Calu3 (cell line): ENCODE measurements around the gene CAD. TPM values are rescaled to one million over a fixed set of nuclear protein-coding genes. Genes with fewer than 3 reads are reported as not detected.

ENCODE experiments used
- BruUV-seq: library from RNA; stranded (reverse); fragments of 400-500 nt; replicated peaks from 2 replicates; lab custom pipeline; 2021; lab: Mats Ljungman, UMichigan
- CTCF ChIA-PET: fragments of 300-600 bp; sonication (Branson Sonifier 250); formaldehyde crosslinking; loops from one replicate; lab custom pipeline; 2022; ENCODE audit warnings: antibody characterized with exemption; lab: Charles Lee
- DNase-seq: peaks from one replicate; pipeline ENCODE4 v3.0.0; 2022
- H3K27ac Mint-ChIP-seq: one replicate; pipeline ENCODE4 v1.8.0; 2022; ENCODE audit warnings: mixed read lengths; ENCODE audit not compliant: unreplicated experiment
- H3K27me3 Mint-ChIP-seq: one replicate; pipeline ENCODE4 v1.8.0; 2022; ENCODE audit warnings: mixed read lengths; ENCODE audit not compliant: unreplicated experiment
- H3K36me3 Mint-ChIP-seq: one replicate; pipeline ENCODE4 v1.8.0; 2022; ENCODE audit warnings: mild to moderate bottlenecking, moderate library complexity, mixed read lengths; ENCODE audit not compliant: insufficient read depth, unreplicated experiment
- H3K4me1 Mint-ChIP-seq: one replicate; pipeline ENCODE4 v1.8.0; 2022; ENCODE audit warnings: mild to moderate bottlenecking, low read depth, mixed read lengths; ENCODE audit not compliant: unreplicated experiment
- H3K4me3 Mint-ChIP-seq: one replicate; pipeline ENCODE4 v1.8.0; 2022; ENCODE audit warnings: mild to moderate bottlenecking, low read depth, moderate library complexity, mixed read lengths; ENCODE audit not compliant: unreplicated experiment
- H3K9me3 Mint-ChIP-seq: one replicate; pipeline ENCODE4 v1.8.0; 2022; ENCODE audit warnings: low read depth, mixed read lengths; ENCODE audit not compliant: unreplicated experiment
- CTCF ChIP-seq: fragments of 200-600 bp; IDR thresholded peaks from one replicate; pipeline ENCODE4 v1.8.0; 2022; ENCODE audit warnings: antibody characterized with exemption; ENCODE audit not compliant: unreplicated experiment
- intact Hi-C: fragments of 100-400 bp; cut with micrococcal nuclease; formaldehyde crosslinking; loops from one replicate; pipeline ENCODE4 v1.10.0; 2022; ENCODE audit not compliant: unreplicated experiment
- total RNA-seq: library from RNA; stranded (reverse); gene quantifications from 2 replicates; pipeline ENCODE4 v1.2.3, GENCODE V29; 2022

The CAD gene
- total RNA-seq, 1 experiment from 2014 or later, result 68.2 TPM

DNA sequence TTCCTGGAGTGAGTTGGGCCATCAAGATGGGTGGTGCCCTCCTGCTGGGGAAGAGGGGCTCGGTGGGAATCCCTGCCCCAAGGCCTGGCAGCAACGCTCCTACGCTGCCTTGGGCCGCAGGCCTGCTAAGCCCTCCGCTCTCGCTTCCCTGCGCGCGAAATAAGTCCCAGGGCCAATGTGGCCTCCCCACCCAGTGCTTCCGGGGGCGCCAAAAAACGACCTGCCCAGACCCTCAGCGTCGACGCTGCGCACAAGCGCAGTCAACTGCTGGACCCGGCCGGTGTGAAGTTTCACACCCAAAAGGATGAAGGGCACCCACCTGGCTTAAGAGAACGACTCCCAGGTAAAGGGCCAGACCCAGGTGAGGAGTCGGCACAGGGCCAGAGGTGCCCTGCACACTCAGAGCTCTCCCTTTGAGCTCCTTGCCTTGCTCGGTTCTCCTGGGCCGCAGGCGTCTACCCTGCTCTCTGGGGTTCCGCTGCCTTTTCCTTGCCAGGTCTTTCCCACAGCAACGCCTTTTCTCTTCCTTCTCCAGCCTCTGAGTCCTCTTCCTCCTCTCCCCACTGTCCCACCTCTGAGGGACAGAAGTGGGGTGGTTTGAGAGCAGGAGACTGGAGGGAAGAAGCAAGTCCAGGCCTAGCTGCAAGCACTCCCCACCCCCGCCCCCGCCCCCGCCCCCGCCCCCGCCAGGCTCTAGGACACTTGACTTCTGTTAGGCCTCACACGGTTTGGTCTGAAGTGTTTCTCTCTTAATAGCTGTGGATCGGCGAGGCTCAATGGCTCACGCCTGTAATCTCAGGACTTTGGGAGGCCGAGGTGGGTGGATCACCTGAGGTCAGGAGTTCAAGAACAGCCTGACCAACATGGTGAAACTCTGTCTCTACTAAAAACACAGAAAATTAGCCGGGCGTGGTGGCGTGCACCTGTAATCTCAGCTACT lies 58.3 kb downstream of the CAD start, which contains the start of gene DNAJC5G:
DNAJC5G (plus strand) TSS at position 223 of the 940 bp plus-strand sequence. CDS start 1,296 bp downstream, outside the sequence.
- no peak within 1 kb of the TSS for H3K4me3 Mint-ChIP-seq
- TF ChIP-seq CTCF, result no peak
- no peak within 1 kb of the TSS for H3K27ac Mint-ChIP-seq
- no peaks in the 10 kb centered on the region for H3K9me3 Mint-ChIP-seq
- H3K36me3 Mint-ChIP-seq, result no peaks in the 10 kb centered on the region
- CTCF ChIA-PET, result interaction anchor here (0.6 kb wide), 1 partner anchor 18 kb away, joined by 4 read pairs; no protein-coding TSS in a partner anchor
- no TSS peak for BruUV-seq
- peaks cover 65% of the 10 kb centered on the region for H3K27me3 Mint-ChIP-seq
- intact Hi-C loops, result no loop called here
- DNase-seq, result no peak
- H3K4me1 Mint-ChIP-seq, result peaks cover 11% of the 10 kb centered on the region

DNA sequence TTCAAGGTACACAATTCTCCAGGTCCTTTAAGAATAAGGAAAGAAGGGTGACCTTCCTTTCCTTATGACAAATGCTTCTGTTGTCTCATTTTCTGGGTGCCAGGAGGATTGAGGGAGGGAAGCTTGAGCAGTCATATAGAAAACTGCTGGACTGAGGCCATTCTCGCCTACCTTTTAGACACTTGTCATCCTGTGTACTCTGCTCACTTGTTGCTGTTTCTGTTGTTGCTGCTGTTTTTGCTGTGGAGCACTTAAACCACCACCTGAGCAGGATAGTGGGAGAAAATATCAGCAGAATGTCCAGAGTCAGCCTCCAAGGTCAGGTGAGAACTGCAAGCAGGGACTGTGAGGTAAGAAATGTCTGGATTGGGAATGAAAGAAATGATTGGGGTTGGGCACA lies 60.8 kb downstream of the CAD start:
- BruUV-seq, result no TSS peak
- TF ChIP-seq CTCF, result no peak
- Mint-ChIP-seq H3K9me3 (no peaks in the 10 kb centered on the region), H3K4me1 (peaks cover 23% of the 10 kb centered on the region), H3K27me3 (peaks cover 91% of the 10 kb centered on the region), H3K27ac (no peak overlapping the region), H3K36me3 (no peaks in the 10 kb centered on the region), H3K4me3 (no peak overlapping the region)
- DNase-seq, result no peak
- CTCF ChIA-PET, result interaction anchor here (0.8 kb wide), 1 partner anchor 25 kb away, joined by 3 read pairs; no protein-coding TSS in a partner anchor
- intact Hi-C loops, result no loop called here

DNA sequence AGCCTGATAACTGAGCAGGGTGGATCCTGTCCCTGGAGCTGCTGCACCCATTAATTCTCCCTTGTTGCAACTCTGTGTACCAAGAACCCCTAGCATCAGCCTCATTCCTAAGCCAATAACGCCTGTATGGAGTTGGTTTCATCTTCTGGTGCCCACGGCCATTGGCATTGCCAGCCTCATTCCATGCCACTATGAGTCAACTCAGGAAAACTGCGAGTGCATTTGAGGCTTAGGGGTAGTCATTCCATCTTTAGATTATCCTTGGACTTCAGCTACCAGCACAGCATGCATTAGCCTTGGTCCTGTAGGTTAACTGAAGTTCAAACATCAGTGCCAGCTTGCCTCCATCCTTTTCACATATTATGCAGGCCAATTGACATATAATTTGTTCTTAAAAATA lies 63.7 kb downstream of the CAD start:
- H3K4me3 Mint-ChIP-seq, result no peak overlapping the region
- BruUV-seq, result no TSS peak
- CTCF ChIA-PET, result interaction anchor here (2.0 to 5.6 kb wide), 4 partner anchors 12 to 182 kb away, joined by 9 to 29 read pairs (median 12); partner anchors contain the start of gene SLC30A3
- H3K9me3 Mint-ChIP-seq, result no peaks in the 10 kb centered on the region
- no peak overlapping the region for H3K27ac Mint-ChIP-seq
- H3K27me3 Mint-ChIP-seq, result peaks cover 86% of the 10 kb centered on the region
- intact Hi-C loops, result loop anchor here (1.0 kb wide), 1 partner anchor 183 kb away; no protein-coding TSS in a partner anchor
- no peak for DNase-seq
- no peaks in the 10 kb centered on the region for H3K36me3 Mint-ChIP-seq
- TF ChIP-seq CTCF, result no peak
- peaks cover 27% of the 10 kb centered on the region for H3K4me1 Mint-ChIP-seq

- H3K27me3 Mint-ChIP-seq, result peaks cover 82% of the 10 kb centered on the region
- H3K27ac Mint-ChIP-seq, result no peak overlapping the region
- no peak for TF ChIP-seq CTCF
- BruUV-seq, result no TSS peak
- no peak for DNase-seq
- intact Hi-C loops, result no loop called here
- no peaks in the 10 kb centered on the region for H3K36me3 Mint-ChIP-seq
- H3K9me3 Mint-ChIP-seq, result no peaks in the 10 kb centered on the region
- CTCF ChIA-PET, result interaction anchor here (1.0 to 5.6 kb wide), 4 partner anchors 11 to 182 kb away, joined by 3 to 29 read pairs (median 8); no protein-coding TSS in a partner anchor
- no peak overlapping the region for H3K4me3 Mint-ChIP-seq
- H3K4me1 Mint-ChIP-seq, result peaks cover 27% of the 10 kb centered on the region
Measured at GRCh38 chr2:27281442-27281841, 64.3 kb downstream of the CAD start.
